SJSA1 (cell line): ENCODE measurements around the gene GPR179. TPM values are rescaled to one million over a fixed set of nuclear protein-coding genes. Genes with fewer than 3 reads are reported as not detected.

Experiments used
- DNase-seq, 2 experiments: peaks; one replicate each; pipeline ENCODE4 v3.0.0-alpha.2; 2015 to 2020; ENCODE audit warnings: low spot score in 2 of 2, low read depth in 1 of 2
- H3K27ac ChIP-seq: fragments of 250-450 bp; sonication (Bioruptor Pico); 2 replicates; pipeline ENCODE4 v1.5.1; 2020; ENCODE audit warnings: mild to moderate bottlenecking, moderate library complexity
- H3K27me3 ChIP-seq: fragments of 250-450 bp; sonication (Bioruptor Pico); replicated peaks from 2 replicates; pipeline ENCODE4 v1.5.1; 2020; ENCODE audit warnings: mild to moderate bottlenecking, moderate library complexity
- H3K36me3 ChIP-seq: fragments of 250-450 bp; sonication (Bioruptor Pico); 2 replicates; pipeline ENCODE4 v1.5.1; 2020; ENCODE audit warnings: mild to moderate bottlenecking
- H3K4me1 ChIP-seq: fragments of 250-450 bp; sonication (Bioruptor Pico); replicated peaks from 2 replicates; pipeline ENCODE4 v1.6.1; 2021; ENCODE audit warnings: mild to moderate bottlenecking
- H3K4me3 ChIP-seq: fragments of 250-450 bp; sonication (Bioruptor Pico); 2 replicates; pipeline ENCODE4 v1.5.1; 2020; ENCODE audit warnings: mild to moderate bottlenecking
- H3K9me3 ChIP-seq: fragments of 250-450 bp; sonication (Bioruptor Pico); replicated peaks from 2 replicates; pipeline ENCODE4 v1.5.1; 2020; ENCODE audit warnings: mild to moderate bottlenecking
- total RNA-seq: library from RNA; depleted of rRNA; stranded (reverse); fragments of >200 nt; shearing (Covaris generic); gene quantifications from 2 replicates; pipeline ENCODE4 v1.2.3, GENCODE V29; 2014; rRNA removed

Gene GPR179
- total RNA-seq: 0.05 TPM in 1 of 2 replicates, not detected in the other

GRCh38 chr17:38343608-38344419 is at the start of gene GPR179:
Gene GPR179, minus strand, starts transcription at chr17:38343956. Its CDS starts 167 bp downstream, at chr17:38343789.
- Histone ChIP-seq H3K9me3 (no peaks in the 10 kb centered on the region), H3K4me3 (no peak within 1 kb of the TSS), H3K27ac (no peak within 1 kb of the TSS), H3K27me3 (no peaks in the 10 kb centered on the region), H3K36me3 (no peaks in the 10 kb centered on the region), H3K4me1 (no peaks in the 10 kb centered on the region)
- no peak for DNase-seq

- H3K36me3 ChIP-seq: peaks cover 31% of the 10 kb centered on the region
- no peak overlapping the region for H3K27ac ChIP-seq
- no peak for DNase-seq
- H3K4me3 ChIP-seq: no peak overlapping the region
- H3K27me3 ChIP-seq: no peaks in the 10 kb centered on the region
- no peaks in the 10 kb centered on the region for H3K9me3 ChIP-seq
- H3K4me1 ChIP-seq: no peaks in the 10 kb centered on the region
Measured at GRCh38 chr17:38379448-38379847, 35.7 kb upstream of the GPR179 start.

GRCh38 chr17:38369124-38369886 is 25.5 kb upstream of the GPR179 start:
- no peak overlapping the region for H3K27ac ChIP-seq
- no peaks in the 10 kb centered on the region for H3K27me3 ChIP-seq
- no peak for DNase-seq
- no peak overlapping the region for H3K4me3 ChIP-seq
- no peaks in the 10 kb centered on the region for H3K4me1 ChIP-seq
- H3K36me3 ChIP-seq: peaks cover 51% of the 10 kb centered on the region
- H3K9me3 ChIP-seq: no peaks in the 10 kb centered on the region

- Histone ChIP-seq H3K36me3 (peaks cover 47% of the 10 kb centered on the region), H3K27me3 (no peaks in the 10 kb centered on the region), H3K4me3 (no peak overlapping the region), H3K27ac (no peak overlapping the region), H3K9me3 (no peaks in the 10 kb centered on the region), H3K4me1 (no peaks in the 10 kb centered on the region)
- DNase-seq: no peak
Measured at GRCh38 chr17:38364741-38365140, 21.0 kb upstream of the GPR179 start.

GRCh38 chr17:38363016-38363415 is 19.3 kb upstream of the GPR179 start:
- H3K9me3 ChIP-seq: no peaks in the 10 kb centered on the region
- peaks cover 37% of the 10 kb centered on the region for H3K36me3 ChIP-seq
- no peak for DNase-seq
- H3K4me3 ChIP-seq: no peak overlapping the region
- H3K27me3 ChIP-seq: no peaks in the 10 kb centered on the region
- H3K4me1 ChIP-seq: no peaks in the 10 kb centered on the region
- H3K27ac ChIP-seq: no peak overlapping the region

- no peaks in the 10 kb centered on the region for H3K4me1 ChIP-seq
- no peaks in the 10 kb centered on the region for H3K9me3 ChIP-seq
- H3K27me3 ChIP-seq: no peaks in the 10 kb centered on the region
- no peak overlapping the region for H3K27ac ChIP-seq
- peaks cover 31% of the 10 kb centered on the region for H3K36me3 ChIP-seq
- no peak for DNase-seq
- H3K4me3 ChIP-seq: no peak overlapping the region
Measured at GRCh38 chr17:38361694-38362465, 18.1 kb upstream of the GPR179 start.

- Histone ChIP-seq H3K4me3 (no peak overlapping the region), H3K27me3 (no peaks in the 10 kb centered on the region), H3K9me3 (no peaks in the 10 kb centered on the region), H3K36me3 (peaks cover 25% of the 10 kb centered on the region), H3K4me1 (peaks cover 7% of the 10 kb centered on the region; the same call in 1 of the 2 replicates), H3K27ac (no peak overlapping the region)
- DNase-seq: no peak
Measured at GRCh38 chr17:38358586-38359513, 15.1 kb upstream of the GPR179 start.

- no peak overlapping the region for H3K4me3 ChIP-seq
- H3K9me3 ChIP-seq: no peaks in the 10 kb centered on the region
- no peak for DNase-seq
- peaks cover 14% of the 10 kb centered on the region for H3K4me1 ChIP-seq
- no peak overlapping the region for H3K27ac ChIP-seq
- H3K36me3 ChIP-seq: peaks cover 23% of the 10 kb centered on the region
- H3K27me3 ChIP-seq: no peaks in the 10 kb centered on the region
Measured at GRCh38 chr17:38357486-38358123, 13.8 kb upstream of the GPR179 start.

GRCh38 chr17:38355251-38355650 is 11.5 kb upstream of the GPR179 start:
- DNase-seq: no peak
- Histone ChIP-seq H3K27ac (no peak overlapping the region), H3K9me3 (no peaks in the 10 kb centered on the region), H3K4me3 (no peak overlapping the region), H3K27me3 (no peaks in the 10 kb centered on the region), H3K36me3 (peaks cover 8% of the 10 kb centered on the region), H3K4me1 (peaks cover 21% of the 10 kb centered on the region)

- H3K4me3 ChIP-seq: no peak overlapping the region
- DNase-seq: no peak
- peaks cover 21% of the 10 kb centered on the region for H3K4me1 ChIP-seq
- H3K36me3 ChIP-seq: peaks cover 8% of the 10 kb centered on the region
- H3K27me3 ChIP-seq: no peaks in the 10 kb centered on the region
- no peak overlapping the region for H3K27ac ChIP-seq
- no peaks in the 10 kb centered on the region for H3K9me3 ChIP-seq
Measured at GRCh38 chr17:38354466-38354865, 10.7 kb upstream of the GPR179 start.

- peaks cover 8% of the 10 kb centered on the region for H3K36me3 ChIP-seq
- peaks cover 21% of the 10 kb centered on the region for H3K4me1 ChIP-seq
- H3K27ac ChIP-seq: no peak overlapping the region
- H3K4me3 ChIP-seq: no peak overlapping the region
- H3K27me3 ChIP-seq: no peaks in the 10 kb centered on the region
- no peak for DNase-seq
- no peaks in the 10 kb centered on the region for H3K9me3 ChIP-seq
Measured at GRCh38 chr17:38353668-38354067, 9.9 kb upstream of the GPR179 start.

- peak in 1 of 2 experiments; percentile 36 for DNase-seq
- peaks cover 8% of the 10 kb centered on the region for H3K36me3 ChIP-seq
- no peaks in the 10 kb centered on the region for H3K27me3 ChIP-seq
- H3K4me1 ChIP-seq: peaks cover 21% of the 10 kb centered on the region
- H3K9me3 ChIP-seq: no peaks in the 10 kb centered on the region
- H3K4me3 ChIP-seq: peak overlapping the region; percentile 81
- H3K27ac ChIP-seq: no peak overlapping the region
Measured at GRCh38 chr17:38353086-38353604, 9.4 kb upstream of the GPR179 start.
